ENCODE results near the gene SMARCA2.

GRCh38 chr9:2164268-2164667 is 149.1 kb downstream of the SMARCA2 start:
- TF ChIP-seq CTCF (conservative IDR thresholded peaks at IDR 0.05; ENCODE audit: low read length) (no peak), EZH2phosphoT487 (IDR thresholded peaks at IDR 0.05; ENCODE audit: borderline replicate concordance) (no peak)
